Tibial artery (tissue), 4 donors: Measurements from ENCODE around the gene FAM9C.

ENCODE experiments used
- DNase-seq, 2 donors: peaks; one replicate each; pipeline ENCODE4 v3.0.0-alpha.2; 2019
- H3K27ac ChIP-seq, 2 donors: fragments of 200-600 bp; sonication (generic) in 1 of 2; 1 replicate in 1 of 2; 2 replicates in 1 of 2; pipeline ENCODE4 v1.5.1; 2018 to 2019; ENCODE audit warnings: mild to moderate bottlenecking in 1 of 2
- H3K27me3 ChIP-seq, 2 donors: fragments of 200-600 bp; sonication (generic) in 1 of 2; one replicate each; pipeline versions ENCODE4 v1.5.1 to v1.6.0; 2016 to 2019
- H3K36me3 ChIP-seq, 3 donors: fragments of 200-600 bp; sonication (generic) in 2 of 3; one replicate each; pipeline ENCODE4 v1.5.1; 2016 to 2019; ENCODE audit warnings: mild to moderate bottlenecking in 2 of 3
- H3K4me1 ChIP-seq, 4 donors: fragments of 200-600 bp; sonication (generic) in 2 of 4; 1 replicate in 3 of 4; 2 replicates in 1 of 4; pipeline ENCODE4 v1.5.1; 2016 to 2019
- H3K4me3 ChIP-seq, 2 donors: fragments of 200-600 bp; sonication (generic) in 1 of 2; 1 replicate in 1 of 2; 2 replicates in 1 of 2; pipeline ENCODE4 v1.5.1; 2018 to 2019; ENCODE audit warnings: mild to moderate bottlenecking in 2 of 2
- H3K9me3 ChIP-seq, 3 donors: fragments of 200-600 bp; sonication (generic) in 1 of 3; one replicate each; pipeline ENCODE4 v1.5.1; 2016 to 2019
- CTCF ChIP-seq, 2 experiments: fragments of 200-600 bp in 1 of 2; fragments of 450-650 bp in 1 of 2; IDR thresholded peaks; one replicate each; pipeline ENCODE4 v1.5.1; 2017 to 2019; ENCODE audit warnings: antibody characterized with exemption in 2 of 2, mild to moderate bottlenecking in 1 of 2, moderate library complexity in 1 of 2
- intact Hi-C: fragments of 100-400 bp; cut with DNase I; formaldehyde crosslinking; loops from one replicate; pipeline ENCODE4 v1.15.0; 2023; ENCODE audit warnings: low total_unique reads

FAM9C gene

GRCh38 chrX:13050151-13050550, 5.7 kb upstream of the FAM9C start:
- DNase-seq: no peak

GRCh38 chrX:13048280-13048679, 3.9 kb upstream of the FAM9C start:
- Histone ChIP-seq H3K27me3 (no peaks in the 10 kb centered on the region), H3K9me3 (no peaks in the 10 kb centered on the region), H3K4me1 (no peaks in the 10 kb centered on the region), H3K4me3 (no peak overlapping the region), H3K27ac (no peak overlapping the region), H3K36me3 (no peaks in the 10 kb centered on the region)
- TF ChIP-seq CTCF (IDR thresholded peaks at IDR 0.05): no peak
- intact Hi-C loops: no loop called here
- DNase-seq: no peak

More at GRCh38 chrX:13050151-13050550, 5.7 kb upstream of the FAM9C start:
- H3K27me3 ChIP-seq: no peaks in the 10 kb centered on the region
- TF ChIP-seq CTCF (IDR thresholded peaks at IDR 0.05): no peak
- no peak overlapping the region for H3K27ac ChIP-seq
- intact Hi-C loops: no loop called here
- no peaks in the 10 kb centered on the region for H3K9me3 ChIP-seq
- H3K4me3 ChIP-seq: no peak overlapping the region
- no peaks in the 10 kb centered on the region for H3K4me1 ChIP-seq
- H3K36me3 ChIP-seq: no peaks in the 10 kb centered on the region

GRCh38 chrX:13047759-13048158, 3.3 kb upstream of the FAM9C start:
- Histone ChIP-seq H3K27ac (no peak overlapping the region), H3K27me3 (no peaks in the 10 kb centered on the region), H3K4me1 (no peaks in the 10 kb centered on the region), H3K4me3 (no peak overlapping the region), H3K9me3 (no peaks in the 10 kb centered on the region), H3K36me3 (no peaks in the 10 kb centered on the region)
- DNase-seq: no peak
- intact Hi-C loops: no loop called here
- TF ChIP-seq CTCF (IDR thresholded peaks at IDR 0.05): no peak

GRCh38 chrX:13046141-13046855, 1.9 kb upstream of the FAM9C start:
- intact Hi-C loops: no loop called here
- no peak overlapping the region for H3K27ac ChIP-seq

GRCh38 chrX:13043938-13044337, 482 bp downstream of the FAM9C start:
- intact Hi-C loops: no loop called here
- Histone ChIP-seq H3K36me3 (no peaks in the 10 kb centered on the region), H3K9me3 (no peaks in the 10 kb centered on the region), H3K4me3 (no peak overlapping the region), H3K27me3 (no peaks in the 10 kb centered on the region), H3K4me1 (no peaks in the 10 kb centered on the region), H3K27ac (no peak overlapping the region)
- no peak for DNase-seq
- TF ChIP-seq CTCF (IDR thresholded peaks at IDR 0.05): no peak

More at GRCh38 chrX:13046141-13046855, 1.9 kb upstream of the FAM9C start:
- Histone ChIP-seq H3K4me1 (no peaks in the 10 kb centered on the region), H3K9me3 (no peaks in the 10 kb centered on the region), H3K4me3 (no peak overlapping the region), H3K36me3 (no peaks in the 10 kb centered on the region), H3K27me3 (no peaks in the 10 kb centered on the region)
- DNase-seq: no peak
- no peak for TF ChIP-seq CTCF (IDR thresholded peaks at IDR 0.05)
